ENCODE results near the gene MSI2. TPM values are rescaled to one million over a fixed set of nuclear protein-coding genes. Genes with fewer than 3 reads are reported as not detected.

Gene MSI2
- total RNA-seq, 1 donor from 2014 or later, result 33.8 TPM

GRCh38 chr17:57538736-57539456 is 282.6 kb downstream of the MSI2 start:
- H3K27me3 ChIP-seq (ENCODE audit: control insufficient read depth, insufficient read depth, low read length), result no peaks in the 10 kb centered on the region
- no peak for DNase-seq (ENCODE audit: low read depth)
- no peak overlapping the region for H3K4me3 ChIP-seq (ENCODE audit: low read depth, low read length)
- no peak for TF ChIP-seq CTCF (IDR thresholded peaks at IDR 0.05; ENCODE audit: insufficient read depth, low read length, poor library complexity, severe bottlenecking)
- no peaks in the 10 kb centered on the region for H3K36me3 ChIP-seq (ENCODE audit: control insufficient read depth, insufficient read depth, low read length)

- no peaks in the 10 kb centered on the region for H3K27me3 ChIP-seq (ENCODE audit: control insufficient read depth, insufficient read depth, low read length)
- TF ChIP-seq CTCF (IDR thresholded peaks at IDR 0.05; ENCODE audit: insufficient read depth, low read length, poor library complexity, severe bottlenecking), result no peak
- DNase-seq (ENCODE audit: low read depth), result no peak
- no peaks in the 10 kb centered on the region for H3K36me3 ChIP-seq (ENCODE audit: control insufficient read depth, insufficient read depth, low read length)
- no peak overlapping the region for H3K4me3 ChIP-seq (ENCODE audit: low read depth, low read length)
These were observed 283.4 kb downstream of the MSI2 start for GRCh38 chr17:57539529-57540301.

- TF ChIP-seq CTCF (IDR thresholded peaks at IDR 0.05; ENCODE audit: insufficient read depth, low read length, poor library complexity, severe bottlenecking), result no peak
- Histone ChIP-seq H3K4me3 (ENCODE audit: low read depth, low read length) (no peak overlapping the region), H3K27me3 (ENCODE audit: control insufficient read depth, insufficient read depth, low read length) (no peaks in the 10 kb centered on the region), H3K36me3 (ENCODE audit: control insufficient read depth, insufficient read depth, low read length) (no peaks in the 10 kb centered on the region)
- no peak for DNase-seq (ENCODE audit: low read depth)
These were observed 284.3 kb downstream of the MSI2 start for GRCh38 chr17:57540596-57540995.

GRCh38 chr17:57541049-57541448 is 284.7 kb downstream of the MSI2 start:
- no peaks in the 10 kb centered on the region for H3K36me3 ChIP-seq (ENCODE audit: control insufficient read depth, insufficient read depth, low read length)
- DNase-seq (ENCODE audit: low read depth), result no peak
- no peak overlapping the region for H3K4me3 ChIP-seq (ENCODE audit: low read depth, low read length)
- H3K27me3 ChIP-seq (ENCODE audit: control insufficient read depth, insufficient read depth, low read length), result no peaks in the 10 kb centered on the region
- no peak for TF ChIP-seq CTCF (IDR thresholded peaks at IDR 0.05; ENCODE audit: insufficient read depth, low read length, poor library complexity, severe bottlenecking)

- no peak for DNase-seq (ENCODE audit: low read depth)
- TF ChIP-seq CTCF (IDR thresholded peaks at IDR 0.05; ENCODE audit: insufficient read depth, low read length, poor library complexity, severe bottlenecking), result no peak
- no peak overlapping the region for H3K4me3 ChIP-seq (ENCODE audit: low read depth, low read length)
- no peaks in the 10 kb centered on the region for H3K36me3 ChIP-seq (ENCODE audit: control insufficient read depth, insufficient read depth, low read length)
- H3K27me3 ChIP-seq (ENCODE audit: control insufficient read depth, insufficient read depth, low read length), result no peaks in the 10 kb centered on the region
These were observed 285.4 kb downstream of the MSI2 start for GRCh38 chr17:57541472-57542394.
